ENCODE results near the gene DNAI1.

The DNAI1 gene

DNA sequence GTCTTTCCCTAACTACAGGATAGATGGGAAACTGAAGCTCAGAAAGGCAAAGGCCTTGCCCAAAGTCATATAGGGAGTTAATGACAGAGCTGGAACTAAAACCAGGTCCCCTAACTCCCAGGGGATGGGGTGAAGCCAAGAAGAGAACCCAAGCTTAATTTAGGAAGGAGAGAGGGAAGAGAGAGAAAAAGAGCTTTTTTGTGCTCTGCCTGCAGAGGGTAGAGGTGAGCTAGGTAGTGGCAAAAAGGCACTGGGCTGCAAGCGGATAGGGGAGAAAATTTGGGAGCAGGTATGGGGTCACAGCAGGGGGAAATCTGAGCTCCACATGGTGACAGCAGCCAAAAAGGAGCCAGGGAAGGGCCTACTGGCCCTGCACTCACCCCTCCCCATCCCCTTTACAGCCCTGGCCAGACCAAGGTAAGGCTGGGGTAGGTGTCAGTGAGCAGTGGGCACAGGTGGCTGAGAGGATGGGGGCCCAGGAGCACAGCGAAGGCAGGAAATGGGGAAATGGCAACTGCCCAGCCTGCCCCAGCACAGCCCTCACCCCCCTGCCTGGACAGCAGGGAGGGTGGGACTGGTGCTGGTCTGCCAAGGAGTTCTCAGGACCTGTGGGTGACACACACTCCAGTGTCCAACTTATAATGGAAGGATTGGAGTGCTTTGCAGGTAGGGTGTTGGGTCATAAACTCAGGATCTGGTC, 60.9 kb downstream of the DNAI1 start:
- DNase-seq (ENCODE audit: low read depth, low spot score): no peak
- in situ Hi-C loops (cut with HindIII; ENCODE audit: low sequenced_read_pairs): no loop called here
- H3K4me3 ChIP-seq (ENCODE audit: low read depth, low read length): no peak overlapping the region
- TF ChIP-seq, protein P1, sequence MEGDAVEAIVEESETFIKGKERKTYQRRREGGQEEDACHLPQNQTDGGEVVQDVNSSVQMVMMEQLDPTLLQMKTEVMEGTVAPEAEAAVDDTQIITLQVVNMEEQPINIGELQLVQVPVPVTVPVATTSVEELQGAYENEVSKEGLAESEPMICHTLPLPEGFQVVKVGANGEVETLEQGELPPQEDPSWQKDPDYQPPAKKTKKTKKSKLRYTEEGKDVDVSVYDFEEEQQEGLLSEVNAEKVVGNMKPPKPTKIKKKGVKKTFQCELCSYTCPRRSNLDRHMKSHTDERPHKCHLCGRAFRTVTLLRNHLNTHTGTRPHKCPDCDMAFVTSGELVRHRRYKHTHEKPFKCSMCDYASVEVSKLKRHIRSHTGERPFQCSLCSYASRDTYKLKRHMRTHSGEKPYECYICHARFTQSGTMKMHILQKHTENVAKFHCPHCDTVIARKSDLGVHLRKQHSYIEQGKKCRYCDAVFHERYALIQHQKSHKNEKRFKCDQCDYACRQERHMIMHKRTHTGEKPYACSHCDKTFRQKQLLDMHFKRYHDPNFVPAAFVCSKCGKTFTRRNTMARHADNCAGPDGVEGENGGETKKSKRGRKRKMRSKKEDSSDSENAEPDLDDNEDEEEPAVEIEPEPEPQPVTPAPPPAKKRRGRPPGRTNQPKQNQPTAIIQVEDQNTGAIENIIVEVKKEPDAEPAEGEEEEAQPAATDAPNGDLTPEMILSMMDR (IDR thresholded peaks at IDR 0.05; ENCODE audit: low read depth, low read length): no peak

DNA sequence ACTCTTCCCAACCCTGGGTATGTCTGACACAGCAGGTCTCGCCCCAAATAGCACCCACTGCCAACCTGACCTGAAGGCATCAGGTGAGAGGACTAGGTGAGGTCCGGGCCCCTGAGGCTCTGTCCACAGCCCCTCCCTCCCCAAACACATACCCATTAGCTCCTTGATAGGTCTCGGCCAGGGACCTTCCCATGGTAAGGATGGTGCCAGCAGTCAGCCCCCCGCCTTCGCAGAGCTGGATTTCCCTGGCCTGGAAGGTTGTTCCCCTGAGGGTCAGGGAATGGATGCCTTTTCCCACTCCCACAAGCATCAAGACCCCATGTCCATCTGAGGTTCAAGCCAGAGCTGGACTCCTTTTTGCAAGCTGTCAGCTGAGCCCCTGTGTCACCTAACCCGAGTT, 61.5 kb downstream of the DNAI1 start:
- H3K4me3 ChIP-seq (ENCODE audit: low read depth, low read length): no peak overlapping the region
- in situ Hi-C loops (cut with HindIII; ENCODE audit: low sequenced_read_pairs): no loop called here
- DNase-seq (ENCODE audit: low read depth, low spot score): no peak
- TF ChIP-seq, protein P1 (IDR thresholded peaks at IDR 0.05; ENCODE audit: low read depth, low read length): no peak

DNA sequence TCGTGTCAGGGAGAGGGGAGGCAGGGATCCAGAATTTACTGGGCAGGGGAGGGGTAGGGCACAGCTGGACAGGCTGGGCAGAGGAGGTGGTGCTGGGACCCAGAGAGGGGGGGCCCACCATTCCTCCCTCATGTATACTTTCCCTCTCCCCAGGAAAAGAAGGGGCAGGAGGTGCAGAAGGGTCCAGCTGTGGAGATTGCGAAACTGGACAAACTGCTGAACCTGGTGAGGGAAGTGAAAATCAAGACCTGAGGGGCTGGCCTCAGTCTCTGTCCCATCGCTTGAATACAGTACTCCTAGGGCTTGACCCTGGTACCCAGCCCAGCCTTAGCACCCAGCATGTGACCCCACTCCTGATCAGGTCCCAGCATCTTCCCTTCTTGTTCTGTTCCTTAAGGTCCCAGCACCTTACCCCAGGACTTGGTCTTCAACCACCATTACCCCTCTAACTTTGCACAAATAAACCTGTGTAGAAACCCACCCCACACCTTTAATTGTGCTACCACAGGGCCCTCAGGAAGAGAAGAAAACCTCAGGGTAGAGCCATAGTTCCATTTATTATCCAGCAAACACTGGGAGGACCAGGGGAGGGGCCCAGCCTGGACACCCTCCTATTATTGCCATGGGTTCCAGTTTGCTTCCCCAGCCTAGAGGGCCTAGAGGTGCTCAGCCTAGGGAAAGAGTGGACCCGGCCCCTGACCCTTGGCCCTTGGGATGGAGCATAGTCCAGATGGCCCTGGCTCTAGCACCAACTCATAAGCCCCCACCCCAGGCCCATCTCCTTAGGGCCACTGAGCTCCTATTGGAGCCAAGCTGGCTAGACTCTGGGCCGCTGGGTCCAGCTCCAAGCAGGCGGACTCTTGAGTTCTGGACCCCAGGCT, 62.1 kb downstream of the DNAI1 start:
- no peak overlapping the region for H3K4me3 ChIP-seq (ENCODE audit: low read depth, low read length)
- in situ Hi-C loops (cut with HindIII; ENCODE audit: low sequenced_read_pairs): no loop called here

DNA sequence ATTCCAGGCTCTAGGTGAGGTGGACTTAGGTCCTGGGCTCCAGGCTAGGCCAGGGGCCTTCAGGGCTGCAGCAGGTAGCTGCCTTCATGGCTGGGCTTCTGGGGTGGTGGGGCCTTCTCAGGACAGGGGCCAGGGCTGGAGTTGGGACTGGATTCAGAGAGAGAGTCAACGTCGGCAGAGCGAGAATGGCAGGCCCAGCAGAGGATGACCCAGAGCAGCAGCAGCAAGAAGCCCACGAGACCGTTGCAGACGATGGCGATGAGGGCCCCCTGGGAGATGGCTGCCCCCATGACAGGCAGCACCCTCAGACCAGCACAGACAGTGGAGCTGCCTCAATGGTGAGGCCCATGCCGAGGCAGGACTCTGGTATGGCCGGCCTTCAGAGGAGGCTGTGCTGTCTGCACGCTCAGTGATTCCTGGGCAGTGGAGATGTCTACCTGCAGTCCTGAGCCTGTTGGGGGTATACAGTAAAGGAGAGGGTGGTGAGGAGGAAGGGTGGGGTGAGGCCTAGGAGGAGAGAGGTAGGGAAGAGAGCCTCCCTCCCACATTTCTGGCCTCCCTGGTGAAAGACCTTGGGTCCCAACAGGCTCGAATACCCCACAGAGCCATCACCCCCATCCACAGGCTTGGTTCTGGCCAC, 62.9 kb downstream of the DNAI1 start:
- in situ Hi-C loops (cut with HindIII; ENCODE audit: low sequenced_read_pairs): no loop called here
- no peak overlapping the region for H3K4me3 ChIP-seq (ENCODE audit: low read depth, low read length)
- DNase-seq (ENCODE audit: low read depth, low spot score): no peak
- TF ChIP-seq, protein P1 (IDR thresholded peaks at IDR 0.05; ENCODE audit: low read depth, low read length): no peak

More for the DNA sequence above, 62.1 kb downstream of the DNAI1 start:
- TF ChIP-seq, protein P1 (IDR thresholded peaks at IDR 0.05; ENCODE audit: low read depth, low read length): no peak
- DNase-seq (ENCODE audit: low read depth, low spot score): no peak

DNA sequence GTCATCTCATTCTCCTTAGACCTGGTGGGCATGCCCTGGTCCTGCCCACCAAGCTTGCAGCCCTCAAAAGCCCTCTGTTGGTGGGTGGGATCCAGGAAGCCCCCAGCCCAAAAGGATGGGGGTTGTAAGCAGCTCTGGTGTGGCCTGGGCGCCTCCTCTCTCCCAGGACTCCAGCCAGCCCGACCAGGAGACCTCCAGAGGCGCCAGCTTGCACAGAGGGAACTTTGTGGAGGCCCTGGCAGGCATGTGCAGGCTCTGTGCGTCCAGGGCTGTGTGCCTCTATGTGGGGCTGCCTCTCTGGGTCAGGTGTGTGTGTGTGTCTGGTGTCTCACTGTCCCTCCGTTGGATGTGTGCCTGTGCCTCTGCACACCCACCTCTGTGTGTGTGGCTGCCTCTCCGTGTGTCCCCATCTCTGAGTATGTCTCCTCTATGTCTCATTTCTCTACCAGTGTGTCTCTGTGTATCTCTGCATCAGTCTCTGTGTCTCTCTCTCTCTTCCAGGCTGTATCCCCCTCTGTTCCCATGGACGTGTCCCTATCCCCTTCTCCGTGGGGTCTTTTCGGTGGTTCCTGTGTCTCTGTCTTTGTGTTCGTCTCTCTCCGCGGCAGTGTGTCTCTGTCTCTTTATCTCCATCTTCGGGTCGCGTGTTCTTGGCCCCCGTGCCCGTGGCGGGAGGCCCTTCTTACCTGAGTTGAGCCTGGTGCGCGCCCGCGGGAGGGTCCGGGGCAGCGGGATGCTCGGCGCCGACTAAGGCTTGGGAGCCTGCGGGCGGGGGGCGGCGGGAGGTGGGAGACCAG, 63.7 kb downstream of the DNAI1 start:
- TF ChIP-seq, protein P1 (IDR thresholded peaks at IDR 0.05; ENCODE audit: low read depth, low read length): no peak
- in situ Hi-C loops (cut with HindIII; ENCODE audit: low sequenced_read_pairs): no loop called here
- H3K4me3 ChIP-seq (ENCODE audit: low read depth, low read length): peak overlapping the region; percentile 21

More for the DNA sequence above, 63.7 kb downstream of the DNAI1 start:
- no peak for DNase-seq (ENCODE audit: low read depth, low spot score)
